ENCODE measurements around the gene GRIN2A.

The GRIN2A gene

GRCh38 chr16:10200637-10201586, 18.7 kb upstream of the GRIN2A start:
- TF ChIP-seq CTCF (IDR thresholded peaks at IDR 0.05; ENCODE audit: low read depth, low read length, missing control alignments) = no peak
- Histone ChIP-seq H3K27me3 (replicated peaks) (no peaks in the 10 kb centered on the region), H3K27ac (no peak overlapping the region), H3K36me3 (replicated peaks) (no peaks in the 10 kb centered on the region), H3K4me3 (ENCODE audit: low read depth, low read length) (no peak overlapping the region)
- in situ Hi-C loops (cut with HindIII; ENCODE audit: low pct_ligation_motif_present, low sequenced_read_pairs) = no loop called here
- no peak for DNase-seq

GRCh38 chr16:10196999-10197398, 14.8 kb upstream of the GRIN2A start:
- Histone ChIP-seq H3K27ac (no peak overlapping the region), H3K36me3 (replicated peaks) (no peaks in the 10 kb centered on the region), H3K27me3 (replicated peaks) (no peaks in the 10 kb centered on the region), H3K4me3 (ENCODE audit: low read depth, low read length) (no peak overlapping the region)
- in situ Hi-C loops (cut with HindIII; ENCODE audit: low pct_ligation_motif_present, low sequenced_read_pairs) = no loop called here
- TF ChIP-seq CTCF (IDR thresholded peaks at IDR 0.05; ENCODE audit: low read depth, low read length, missing control alignments) = no peak
- DNase-seq = no peak

- Histone ChIP-seq H3K27me3 (replicated peaks) (no peaks in the 10 kb centered on the region), H3K27ac (no peak overlapping the region), H3K4me3 (ENCODE audit: low read depth, low read length) (no peak overlapping the region), H3K36me3 (replicated peaks) (no peaks in the 10 kb centered on the region)
- no peak for DNase-seq
- TF ChIP-seq CTCF (IDR thresholded peaks at IDR 0.05; ENCODE audit: low read depth, low read length, missing control alignments) = no peak
- in situ Hi-C loops (cut with HindIII; ENCODE audit: low pct_ligation_motif_present, low sequenced_read_pairs) = no loop called here
Measured at GRCh38 chr16:10191096-10191495, 8.9 kb upstream of the GRIN2A start.

GRCh38 chr16:10189861-10190390, 7.7 kb upstream of the GRIN2A start:
- in situ Hi-C loops (cut with HindIII; ENCODE audit: low pct_ligation_motif_present, low sequenced_read_pairs) = no loop called here
- no peak for DNase-seq
- H3K4me3 ChIP-seq (ENCODE audit: low read depth, low read length) = no peak overlapping the region
- H3K27ac ChIP-seq = no peak overlapping the region
- H3K27me3 ChIP-seq (replicated peaks) = no peaks in the 10 kb centered on the region
- H3K36me3 ChIP-seq (replicated peaks) = no peaks in the 10 kb centered on the region
- TF ChIP-seq CTCF (IDR thresholded peaks at IDR 0.05; ENCODE audit: low read depth, low read length, missing control alignments) = no peak

GRCh38 chr16:10188236-10188635, 6.0 kb upstream of the GRIN2A start:
- TF ChIP-seq CTCF (IDR thresholded peaks at IDR 0.05; ENCODE audit: low read depth, low read length, missing control alignments) = no peak
- H3K27me3 ChIP-seq (replicated peaks) = peaks cover 7% of the 10 kb centered on the region

More at GRCh38 chr16:10188236-10188635, 6.0 kb upstream of the GRIN2A start:
- Histone ChIP-seq H3K4me3 (ENCODE audit: low read depth, low read length) (no peak overlapping the region), H3K27ac (no peak overlapping the region), H3K36me3 (replicated peaks) (no peaks in the 10 kb centered on the region)
- no peak for DNase-seq
- in situ Hi-C loops (cut with HindIII; ENCODE audit: low pct_ligation_motif_present, low sequenced_read_pairs) = no loop called here
